Activated CD8-positive, alpha-beta memory T cell treated with anti-CD3 and anti-CD28 coated beads, Interleukin-2, amount 50 U/mL, for 24 hours (primary cell): Measurements from ENCODE around the gene ARID5A.
"Not testable (repeated sequence)": the region's sequence is repeated elsewhere in the genome, so short reads cannot be mapped to it uniquely, and the experiment has no call there.

ENCODE experiments used
- DNase-seq: peaks from one replicate; pipeline ENCODE4 v3.0.0-alpha.2; 2020; ENCODE audit errors: extremely low read depth

ARID5A gene, protein sequence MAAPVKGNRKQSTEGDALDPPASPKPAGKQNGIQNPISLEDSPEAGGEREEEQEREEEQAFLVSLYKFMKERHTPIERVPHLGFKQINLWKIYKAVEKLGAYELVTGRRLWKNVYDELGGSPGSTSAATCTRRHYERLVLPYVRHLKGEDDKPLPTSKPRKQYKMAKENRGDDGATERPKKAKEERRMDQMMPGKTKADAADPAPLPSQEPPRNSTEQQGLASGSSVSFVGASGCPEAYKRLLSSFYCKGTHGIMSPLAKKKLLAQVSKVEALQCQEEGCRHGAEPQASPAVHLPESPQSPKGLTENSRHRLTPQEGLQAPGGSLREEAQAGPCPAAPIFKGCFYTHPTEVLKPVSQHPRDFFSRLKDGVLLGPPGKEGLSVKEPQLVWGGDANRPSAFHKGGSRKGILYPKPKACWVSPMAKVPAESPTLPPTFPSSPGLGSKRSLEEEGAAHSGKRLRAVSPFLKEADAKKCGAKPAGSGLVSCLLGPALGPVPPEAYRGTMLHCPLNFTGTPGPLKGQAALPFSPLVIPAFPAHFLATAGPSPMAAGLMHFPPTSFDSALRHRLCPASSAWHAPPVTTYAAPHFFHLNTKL

DNA sequence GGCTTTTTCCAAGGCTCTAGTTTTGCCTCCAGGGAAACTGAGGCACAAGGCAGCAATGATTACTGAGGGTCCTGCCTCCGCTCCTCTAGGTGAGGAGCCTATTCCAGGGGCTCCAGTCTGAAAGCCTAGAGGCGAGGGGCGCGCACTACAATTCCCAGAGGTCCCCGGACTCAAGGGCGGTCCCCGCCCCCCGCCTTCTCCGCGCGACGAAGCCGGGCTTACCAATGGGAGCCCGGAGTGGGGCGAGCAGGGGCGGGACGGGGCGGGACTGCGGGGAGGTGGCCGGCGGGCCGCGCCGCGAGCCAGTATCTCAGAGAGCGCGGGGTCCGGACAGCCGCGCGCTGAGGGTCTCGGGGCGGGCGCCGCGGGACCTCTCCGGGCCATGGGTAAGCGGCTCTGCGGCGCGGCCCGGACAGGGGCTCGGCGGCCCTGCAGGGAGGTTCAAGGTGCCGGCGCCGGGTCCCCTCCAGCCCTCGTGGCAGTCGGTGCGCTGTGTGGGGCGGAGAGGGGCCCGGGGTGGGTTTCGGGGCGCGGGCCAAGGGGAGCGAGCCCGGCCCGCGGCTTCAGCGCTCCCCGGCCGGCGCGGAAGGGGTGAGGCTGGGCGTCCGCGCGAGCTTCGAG, at the start of gene ARID5A:
TSS of gene ARID5A (plus strand) at position 308 of the 621 bp plus-strand sequence. CDS start at position 383, 75 bp downstream.
- peak; percentile 79 for DNase-seq

DNA sequence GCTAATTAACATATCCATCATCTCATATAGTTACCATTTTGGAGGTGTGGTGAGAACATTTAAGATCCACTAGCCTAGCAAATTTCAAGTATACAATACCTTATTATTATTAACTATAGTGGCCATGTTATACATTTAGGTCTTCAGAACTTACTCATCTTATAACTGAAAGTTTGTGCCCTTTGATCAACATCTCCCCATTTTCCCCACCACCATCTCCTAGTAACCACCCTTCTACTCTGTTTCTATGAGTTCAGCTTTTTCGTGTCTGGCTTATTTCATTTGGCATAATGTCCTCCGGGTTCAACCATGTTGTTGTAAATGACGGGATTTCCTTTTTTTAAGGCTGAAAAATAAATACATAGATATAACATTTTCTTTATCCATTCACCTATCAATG, 47.3 kb upstream of the ARID5A start:
- DNase-seq, result no peak

DNA sequence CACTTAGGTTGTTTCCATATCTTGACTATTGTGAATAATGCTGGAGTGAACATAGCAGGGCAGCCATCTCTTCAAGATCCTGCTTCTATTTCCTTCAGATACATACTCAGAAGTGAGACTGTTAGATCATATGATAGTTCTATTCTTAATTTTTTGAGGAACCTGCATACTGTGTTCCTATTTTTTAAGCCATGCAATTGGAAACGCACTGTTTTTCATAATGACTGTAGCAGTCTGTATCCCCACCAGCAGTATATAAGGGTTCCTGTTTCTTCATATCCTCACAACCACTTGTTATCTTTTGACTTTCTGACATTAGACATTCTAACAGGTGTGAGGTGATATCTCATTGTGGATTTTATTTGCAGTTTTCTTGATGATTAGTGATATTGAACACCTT, 46.9 kb upstream of the ARID5A start:
- no peak for DNase-seq

DNA sequence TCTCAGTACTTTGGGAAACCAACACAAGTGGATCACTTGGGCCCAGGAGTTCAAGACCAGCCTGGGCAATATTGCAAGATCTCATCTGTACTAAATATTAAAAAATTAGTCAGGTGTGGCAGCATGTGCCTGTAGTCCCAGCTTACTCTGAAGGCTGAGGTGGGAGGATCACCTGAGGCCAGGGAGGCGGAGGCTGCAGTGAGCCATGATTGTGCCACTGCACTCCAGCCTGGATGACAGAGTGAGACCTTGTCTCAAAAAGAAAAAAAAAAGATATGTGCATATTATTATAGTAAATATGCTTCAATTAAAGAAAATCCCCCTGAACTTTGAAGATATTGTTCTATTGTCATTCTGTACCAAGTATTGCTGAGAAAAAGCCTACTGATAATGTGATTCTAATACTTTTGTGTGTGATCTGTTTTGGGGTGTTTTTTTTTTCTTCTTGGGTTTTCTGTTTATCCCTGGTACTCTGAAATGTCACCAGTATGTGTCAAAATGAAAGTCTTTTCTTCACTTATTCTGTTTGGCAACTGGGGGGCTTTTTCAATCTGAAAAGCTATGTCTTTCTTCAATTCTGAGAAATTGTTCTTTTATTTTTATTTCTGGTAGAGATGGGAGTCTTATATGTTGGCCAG, 44.6 kb upstream of the ARID5A start:
- DNase-seq, result no peak

DNA sequence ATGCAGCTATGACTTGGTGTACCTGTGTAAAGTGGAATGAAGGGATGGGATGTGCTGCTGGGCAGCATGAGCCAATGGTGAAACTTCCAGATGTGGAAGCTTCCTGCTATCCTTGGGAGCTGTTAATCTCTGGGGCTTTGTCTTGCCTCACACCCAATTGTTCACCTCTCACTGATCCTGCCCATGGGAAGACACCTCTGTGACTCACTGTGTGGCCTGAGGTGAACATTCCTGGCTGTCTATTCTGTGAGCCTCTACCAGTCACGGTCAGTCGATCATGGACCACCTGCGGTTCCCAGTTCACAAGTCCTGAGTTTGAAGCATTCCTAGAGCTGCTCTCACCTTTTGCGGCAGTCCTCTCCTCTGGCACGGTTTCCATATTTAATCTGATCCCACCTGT, 43.5 kb upstream of the ARID5A start:
- DNase-seq, result no peak

DNA sequence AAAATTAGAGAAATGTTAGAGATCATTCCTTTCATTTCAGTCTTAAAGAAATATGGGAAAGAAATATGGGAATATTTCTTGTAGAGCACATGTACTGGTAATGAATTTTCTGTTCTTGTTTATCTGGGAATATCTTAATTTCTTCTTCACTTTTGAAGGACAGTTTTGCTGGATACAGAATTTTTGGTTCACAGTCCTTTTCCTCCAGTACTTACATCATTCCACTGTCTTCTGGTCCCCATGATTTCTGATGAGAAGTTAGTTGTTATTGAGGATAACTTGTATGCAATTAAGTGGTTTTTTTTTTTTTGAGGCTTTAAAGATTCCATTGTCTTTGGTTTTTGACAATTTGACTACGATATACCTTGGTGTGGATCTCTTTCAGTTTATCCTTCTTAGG, 42.4 kb upstream of the ARID5A start:
- no peak for DNase-seq

DNA sequence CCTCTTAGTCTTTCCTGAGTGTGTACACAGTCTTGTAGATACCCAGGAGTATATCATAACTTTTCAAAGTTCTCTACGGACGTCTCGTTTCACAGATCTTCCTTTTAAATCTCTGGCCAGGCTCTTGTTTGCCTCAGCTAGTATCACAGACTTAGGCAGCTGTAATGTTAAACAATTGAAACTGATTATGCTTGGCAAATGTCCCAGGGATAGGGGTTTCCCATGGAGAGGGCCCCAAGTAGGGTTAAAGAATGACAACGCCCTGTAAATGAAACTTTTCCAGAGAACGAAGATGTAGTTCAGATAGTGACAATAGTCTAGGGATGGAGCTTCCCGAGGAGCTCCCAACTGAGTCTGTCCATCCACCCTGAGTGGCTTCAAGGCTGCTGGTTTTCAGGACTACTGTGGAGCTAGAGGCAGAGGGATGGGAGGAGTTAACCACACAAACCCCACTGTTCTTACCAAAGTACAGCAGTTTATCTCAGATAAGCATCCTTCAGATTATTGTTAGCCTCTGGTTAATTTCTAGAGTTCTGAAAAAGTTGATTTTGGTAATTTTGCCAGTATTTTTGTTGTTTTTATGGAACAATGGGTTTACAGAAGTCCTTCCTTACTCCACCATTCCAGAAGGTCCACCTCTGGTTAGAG, 40.4 kb upstream of the ARID5A start:
- no peak for DNase-seq

DNA sequence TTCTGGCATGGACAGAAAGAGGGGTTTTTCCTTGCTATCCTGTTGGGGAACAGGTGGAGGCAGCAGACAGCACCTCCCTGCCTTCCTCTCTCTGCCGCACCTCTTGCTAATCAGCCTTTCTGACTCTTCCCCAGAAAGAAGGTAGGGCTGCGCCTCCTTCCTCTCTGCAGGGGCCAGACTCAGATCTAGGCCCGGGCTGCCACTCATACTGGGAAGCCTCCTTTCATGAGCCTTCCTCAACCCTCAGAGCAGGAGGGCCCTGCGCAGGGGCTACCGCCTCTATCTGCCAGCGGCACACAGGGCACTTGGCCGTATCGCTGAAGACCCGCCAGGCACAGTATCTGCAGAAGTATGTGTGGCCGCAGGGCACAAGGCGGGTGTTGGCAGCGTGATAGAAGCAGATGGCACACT, 38.5 kb upstream of the ARID5A start:
- no peak for DNase-seq

DNA sequence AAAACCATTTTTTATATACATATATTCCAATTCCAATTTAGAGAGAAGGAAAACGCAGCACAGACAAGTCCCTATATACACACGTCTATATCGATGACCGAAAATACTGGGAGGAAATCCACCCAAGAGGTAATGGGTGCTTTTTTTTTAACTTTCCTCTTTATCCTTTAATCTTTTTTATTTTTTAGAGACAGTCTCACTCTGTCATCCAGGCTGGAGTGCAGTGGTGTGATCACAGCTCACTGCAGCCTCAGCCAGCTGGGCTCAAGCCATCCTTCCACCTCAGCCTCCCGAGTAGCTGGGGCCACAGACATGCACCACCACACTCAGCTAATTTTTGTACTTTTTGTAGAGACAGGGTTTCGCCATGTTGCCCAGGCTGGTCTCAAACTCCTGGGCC, 37.9 kb upstream of the ARID5A start:
- DNase-seq, result not testable (repeated sequence)

DNA sequence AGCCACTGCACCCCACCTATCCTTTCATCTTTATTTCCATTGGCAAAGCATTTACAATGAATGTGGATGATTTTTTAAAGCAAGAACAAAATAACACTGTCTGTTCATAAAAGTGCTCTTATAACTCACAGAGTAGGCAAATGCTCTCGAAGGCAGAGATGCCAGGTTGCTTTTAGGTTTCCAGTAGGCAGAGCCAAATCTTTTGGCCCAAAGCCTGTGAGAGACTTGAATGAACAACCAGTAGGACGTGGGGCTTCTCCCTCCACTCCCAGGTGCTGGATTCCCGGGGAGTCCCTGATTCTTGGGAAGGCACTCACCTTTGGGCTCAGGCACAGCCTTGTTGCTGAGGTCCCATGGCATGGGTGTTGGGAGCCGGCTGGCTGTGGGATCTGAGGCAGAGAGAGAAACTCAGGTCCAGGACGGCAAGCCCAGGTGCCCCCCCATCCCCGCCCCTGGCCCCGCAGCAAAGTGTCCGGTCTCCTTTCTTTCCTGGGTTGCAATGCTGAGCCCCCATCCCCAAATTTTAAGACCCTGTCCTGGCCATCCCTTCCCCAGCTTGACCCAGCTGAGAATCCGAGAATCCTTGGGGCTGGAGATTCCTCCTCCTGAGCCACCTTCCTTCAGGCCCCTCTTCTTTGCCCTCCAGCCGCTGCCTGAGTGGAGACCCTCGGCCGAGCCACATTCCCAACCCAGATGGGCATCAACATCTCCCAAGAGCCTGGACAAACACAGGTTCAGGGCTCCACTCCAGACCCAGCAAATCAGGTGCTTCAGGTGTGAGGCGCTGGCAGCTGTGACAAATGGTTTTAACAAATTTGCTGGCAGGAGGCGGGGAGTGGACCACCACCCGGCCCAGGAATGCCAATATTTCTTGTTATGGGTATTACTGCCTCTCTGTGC, 37.2 kb upstream of the ARID5A start:
- no peak for DNase-seq

DNA sequence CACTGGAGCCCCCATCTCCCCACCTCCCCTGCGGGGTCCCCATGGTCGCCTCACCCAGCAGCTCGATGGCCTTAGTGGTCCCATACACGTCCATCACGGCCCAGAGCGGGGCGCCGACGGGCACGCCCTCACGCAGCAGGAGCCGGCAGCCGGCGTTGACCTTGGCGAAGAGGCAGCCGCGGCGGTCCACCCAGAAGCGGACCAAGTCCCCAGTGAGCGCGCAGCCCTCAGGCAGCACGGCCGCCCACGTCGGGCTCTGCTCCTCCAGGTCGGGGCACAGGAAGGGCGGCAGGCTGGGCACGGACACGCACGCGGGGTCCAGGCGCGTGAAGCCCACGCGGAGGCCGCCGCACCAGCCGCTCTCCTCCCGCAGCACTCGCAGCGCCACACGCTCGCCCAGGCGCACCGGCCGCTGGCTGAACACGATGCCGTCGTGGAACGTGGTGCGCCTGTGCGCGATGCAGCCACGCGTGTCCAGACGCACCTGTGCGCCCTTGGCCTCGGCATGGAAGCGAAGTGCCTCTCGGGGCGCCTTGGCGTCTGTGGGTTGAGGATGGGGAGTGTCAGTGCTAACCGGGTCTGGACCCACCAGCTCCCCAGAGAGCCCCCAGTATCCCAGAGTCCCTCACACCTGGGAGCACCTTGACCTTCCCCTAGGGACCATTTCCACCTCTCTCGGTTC, 36.0 kb upstream of the ARID5A start:
- no peak for DNase-seq

DNA sequence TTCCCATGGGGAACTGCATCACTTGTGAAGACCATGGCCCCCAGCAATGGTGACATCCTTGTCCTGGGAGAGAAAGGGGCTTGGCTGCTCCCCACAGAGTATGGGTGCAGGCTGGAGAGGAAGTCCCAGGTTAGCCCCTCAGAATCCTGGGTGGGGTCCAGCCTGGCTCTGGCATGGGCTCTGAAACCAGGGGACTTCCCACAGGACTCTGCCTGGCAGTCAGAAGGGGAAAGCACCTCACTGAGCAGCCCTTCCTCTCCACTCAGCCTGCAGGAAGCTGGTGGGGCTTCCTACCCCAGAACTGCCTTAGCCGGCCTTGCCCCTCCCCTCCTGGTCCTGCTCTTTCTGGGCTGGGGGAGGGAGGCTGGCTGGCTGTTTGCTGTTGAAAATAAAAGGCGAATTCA, 35.1 kb upstream of the ARID5A start:
- no peak for DNase-seq

DNA sequence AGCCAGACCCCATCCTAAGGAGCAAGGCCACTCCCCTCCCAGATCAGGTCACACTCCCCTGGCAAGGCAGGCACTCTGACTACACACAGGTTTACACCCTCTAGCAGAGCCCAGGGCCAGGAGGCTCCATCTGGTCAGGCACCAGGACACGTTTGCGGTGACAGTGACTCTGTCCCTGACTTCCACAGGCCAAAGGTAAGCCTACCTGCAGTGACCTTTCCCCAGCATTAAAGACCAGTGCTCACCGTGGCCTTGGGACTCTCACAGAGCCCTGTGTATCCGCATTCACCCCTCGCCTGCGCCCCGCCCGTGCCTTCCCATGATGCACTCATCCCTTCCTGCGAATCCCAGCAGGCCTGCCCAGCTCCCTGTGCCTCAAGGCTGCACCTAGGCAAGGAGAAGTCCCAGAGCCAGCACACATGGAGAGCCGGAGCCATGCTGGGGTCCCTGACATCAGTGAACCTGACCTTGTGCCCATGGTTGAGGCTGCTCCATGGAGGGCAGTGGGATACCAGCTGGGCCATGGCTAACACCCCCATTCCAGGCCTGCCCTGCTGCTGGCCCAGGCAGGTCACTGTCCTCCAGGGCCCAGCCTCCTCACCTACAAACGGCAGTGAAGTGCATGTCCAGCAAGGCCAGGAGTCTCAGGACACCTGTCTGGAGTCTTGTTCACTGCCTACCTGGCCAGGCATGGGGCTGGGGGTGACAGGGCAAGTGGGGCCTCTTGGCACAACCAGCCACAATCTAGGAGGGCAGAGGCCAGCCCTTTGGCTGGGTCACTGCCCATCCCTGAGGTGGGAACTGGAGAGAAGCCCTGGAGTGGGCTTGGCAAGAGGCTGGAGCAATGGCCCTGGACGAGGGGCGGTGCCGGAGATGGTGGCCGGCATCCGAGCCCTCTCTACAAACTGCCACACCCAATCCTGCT, 34.4 kb upstream of the ARID5A start:
- no peak for DNase-seq

DNA sequence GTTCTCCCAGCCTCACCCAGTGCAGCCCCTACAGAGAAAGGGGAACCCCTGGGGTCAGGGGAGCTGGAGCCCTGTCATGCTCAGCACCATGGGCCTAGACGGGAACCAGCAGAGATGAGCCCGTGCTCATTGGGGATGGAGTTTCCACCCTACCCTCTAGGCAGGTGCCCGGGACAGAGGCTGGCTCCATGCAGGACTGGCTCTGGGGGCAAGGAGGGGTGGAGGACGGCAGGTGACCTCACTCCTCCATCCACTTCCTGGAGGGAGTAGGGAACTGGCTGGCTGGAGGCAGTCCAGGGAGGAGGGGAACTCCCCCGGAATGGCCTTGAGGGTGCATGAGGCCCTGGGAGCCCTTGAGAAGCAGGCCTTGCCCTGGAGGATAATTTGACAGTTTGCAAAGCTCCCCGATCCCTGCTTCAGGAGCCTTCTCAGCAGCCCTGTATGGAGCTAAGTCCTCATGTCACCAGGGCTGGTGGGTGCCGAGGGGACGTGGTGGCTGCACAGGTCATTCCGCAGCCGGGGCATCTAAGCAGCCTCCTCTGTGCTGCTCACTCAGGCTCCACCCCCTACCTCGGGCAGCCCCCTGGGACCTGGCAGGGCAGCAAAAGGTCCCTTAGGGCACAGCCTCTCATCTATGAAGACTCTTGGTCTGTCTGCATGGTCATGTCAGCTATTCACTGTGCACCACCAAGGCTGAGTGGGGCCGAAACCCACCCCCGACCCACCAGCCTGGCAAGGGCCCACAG, 33.5 kb upstream of the ARID5A start:
- no peak for DNase-seq

DNA sequence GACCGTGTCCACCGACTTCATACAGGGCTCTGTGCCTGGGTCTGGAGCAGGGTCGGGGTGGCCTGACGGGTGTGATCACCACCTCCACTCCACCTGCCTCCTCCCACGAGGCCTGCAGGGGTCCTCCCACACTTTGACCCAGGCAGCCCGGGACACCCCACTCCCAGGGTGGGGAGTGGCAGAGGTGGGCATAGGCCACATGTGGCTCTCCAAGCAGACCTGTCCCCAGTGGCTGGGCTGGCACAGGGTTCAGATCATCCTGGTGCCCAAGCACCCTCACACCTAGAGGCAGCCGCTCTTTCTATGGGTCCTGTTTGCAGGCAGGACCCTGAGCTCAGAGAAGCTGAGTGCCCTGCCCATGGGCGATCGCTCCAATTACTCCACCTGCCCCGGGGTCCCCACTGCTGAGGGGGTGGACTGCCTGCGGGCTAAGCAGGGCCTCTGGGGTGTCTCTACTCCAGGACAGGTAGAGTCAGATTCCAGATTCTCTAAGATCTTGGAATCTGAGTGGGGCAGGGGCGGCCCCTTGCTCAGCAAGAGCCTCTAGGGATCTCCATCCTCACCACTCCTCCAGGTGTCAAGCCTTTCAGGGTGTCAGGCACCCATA, 32.8 kb upstream of the ARID5A start:
- DNase-seq, result no peak

DNA sequence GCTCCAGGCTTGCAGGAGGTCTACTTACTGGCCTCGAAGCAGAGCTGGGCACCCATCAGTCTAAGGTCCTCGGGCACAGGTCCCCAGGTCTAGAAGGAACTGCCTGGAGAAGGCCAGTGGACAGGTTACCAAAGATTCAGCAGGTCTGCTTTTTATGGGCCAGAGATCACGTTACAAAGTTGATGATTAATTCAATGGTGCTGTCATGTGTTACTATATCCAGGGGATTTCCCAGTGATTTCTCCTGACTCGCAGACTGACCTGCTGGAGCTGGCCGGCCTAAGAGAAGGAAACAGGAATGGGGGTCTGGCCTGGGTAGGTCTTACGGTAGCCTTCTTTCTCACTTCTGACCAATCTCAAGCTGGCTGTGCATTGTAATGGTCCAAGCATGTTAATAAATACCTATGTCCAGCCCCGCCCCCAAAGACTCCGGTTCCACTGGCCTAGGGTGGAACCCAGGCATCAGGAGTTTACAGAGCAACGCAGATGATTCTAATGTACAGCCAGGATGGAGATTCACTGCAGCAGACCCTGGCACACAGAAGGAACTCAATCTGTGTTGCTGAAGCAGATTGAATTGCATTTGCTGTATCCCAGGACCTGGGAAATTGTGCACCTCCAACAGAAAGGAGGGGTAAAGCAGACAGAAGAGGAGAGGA, 31.2 kb upstream of the ARID5A start, which contains the start of gene NEURL3:
TSS of gene NEURL3 (minus strand) at position 127 of the 659 bp plus-strand sequence. CDS start at position 56, 71 bp downstream.
- DNase-seq, result no peak
